ENCODE measurements around the gene KIF25.

The KIF25 gene, protein sequence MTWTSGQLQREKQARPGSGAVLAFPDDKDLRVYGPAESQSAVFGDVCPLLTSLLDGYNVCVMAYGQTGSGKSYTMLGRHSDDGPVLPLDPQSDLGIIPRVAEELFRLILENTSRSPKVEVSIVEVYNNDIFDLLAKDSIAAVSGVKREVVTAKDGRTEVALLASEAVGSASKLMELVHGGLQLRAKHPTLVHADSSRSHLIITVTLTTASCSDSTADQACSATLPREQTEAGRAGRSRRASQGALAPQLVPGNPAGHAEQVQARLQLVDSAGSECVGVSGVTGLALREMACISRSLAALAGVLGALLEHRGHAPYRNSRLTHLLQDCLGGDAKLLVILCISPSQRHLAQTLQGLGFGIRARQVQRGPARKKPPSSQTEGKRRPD

GRCh38 chr6:167997642-167998041 is at the start of gene KIF25:
KIF25 (plus strand) TSS chr6:167997671; CDS start chr6:168029586, 31,915 bp downstream.
- no peak for DNase-seq (ENCODE audit: low spot score)

DNA sequence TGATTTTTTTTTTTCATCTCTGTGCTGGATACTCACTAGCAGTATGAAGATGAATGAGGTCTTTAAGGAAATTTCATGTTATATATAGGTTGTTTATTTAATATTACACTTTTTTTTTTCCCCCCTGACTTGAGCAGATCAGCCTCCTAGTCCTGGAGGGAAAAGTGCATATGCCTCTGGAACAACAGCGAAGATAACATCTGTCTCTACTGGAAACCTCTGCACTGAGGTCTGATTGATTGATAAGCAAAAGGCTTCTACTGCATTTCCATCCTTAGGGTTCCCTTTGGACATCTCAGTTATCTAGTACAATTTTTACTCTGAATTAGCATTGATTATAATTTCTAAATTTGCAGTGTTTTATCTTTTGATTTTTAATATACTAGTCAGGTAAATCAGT is 49.8 kb upstream of the KIF25 start:
- DNase-seq (ENCODE audit: low spot score), result no peak

DNA sequence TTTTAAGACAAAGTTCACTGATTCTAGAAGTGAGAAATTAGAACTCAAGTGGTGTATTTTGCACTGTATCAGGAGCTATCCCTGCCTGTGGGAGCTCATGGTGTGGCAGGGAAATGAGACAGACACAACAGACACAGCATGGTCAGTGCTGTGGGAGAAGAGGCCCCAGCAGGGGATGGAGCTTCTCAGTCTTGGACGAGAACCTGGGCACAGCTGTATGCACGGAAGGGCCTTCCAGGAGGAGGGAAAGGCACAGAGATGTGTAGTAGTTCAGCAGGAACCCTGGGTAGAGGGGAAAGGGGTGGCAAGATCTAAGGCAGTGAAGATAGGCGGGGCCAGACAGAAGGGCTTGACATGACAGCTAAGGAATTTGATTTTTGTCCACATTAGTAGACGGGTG is 48.8 kb upstream of the KIF25 start:
- DNase-seq (ENCODE audit: low spot score), result no peak

DNA sequence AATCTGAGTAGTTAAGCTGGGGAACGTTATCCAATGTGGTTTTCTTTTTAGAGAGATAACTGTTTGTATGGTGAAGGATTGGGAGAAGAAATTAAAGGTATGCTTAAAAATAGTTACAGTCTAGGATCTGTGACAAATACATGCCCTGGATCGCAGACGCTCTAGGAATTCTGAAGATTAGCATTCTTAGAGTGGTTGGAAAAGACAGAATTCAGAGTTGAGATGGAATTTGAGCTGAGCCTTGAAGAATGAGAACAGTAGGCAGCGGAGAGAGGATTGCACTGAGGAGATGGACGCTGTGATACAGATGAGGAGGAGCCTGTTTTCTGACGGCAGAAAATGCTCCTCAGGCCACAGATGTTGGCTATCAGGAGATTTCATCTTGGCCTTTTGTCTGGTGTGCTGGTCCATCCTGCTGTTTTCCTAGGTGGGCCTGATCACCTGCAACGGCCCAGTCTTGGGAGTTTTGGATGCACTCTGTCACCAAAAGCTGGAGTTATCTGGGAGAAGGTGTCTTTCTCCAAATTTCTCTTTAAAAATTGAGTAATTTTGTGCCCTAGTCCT is 48.3 kb upstream of the KIF25 start:
- no peak for DNase-seq (ENCODE audit: low spot score)

- no peak for DNase-seq (ENCODE audit: low spot score)
These were observed 45.5 kb upstream of the KIF25 start for GRCh38 chr6:167951781-167952511.

GRCh38 chr6:167952512-167952859 is 45.0 kb upstream of the KIF25 start:
- DNase-seq (ENCODE audit: low spot score), result no peak

- DNase-seq (ENCODE audit: low spot score), result no peak
These were observed 43.9 kb upstream of the KIF25 start for GRCh38 chr6:167953551-167953950.

- DNase-seq (ENCODE audit: low spot score), result no peak
These were observed 43.3 kb upstream of the KIF25 start for GRCh38 chr6:167954151-167954550.

DNA sequence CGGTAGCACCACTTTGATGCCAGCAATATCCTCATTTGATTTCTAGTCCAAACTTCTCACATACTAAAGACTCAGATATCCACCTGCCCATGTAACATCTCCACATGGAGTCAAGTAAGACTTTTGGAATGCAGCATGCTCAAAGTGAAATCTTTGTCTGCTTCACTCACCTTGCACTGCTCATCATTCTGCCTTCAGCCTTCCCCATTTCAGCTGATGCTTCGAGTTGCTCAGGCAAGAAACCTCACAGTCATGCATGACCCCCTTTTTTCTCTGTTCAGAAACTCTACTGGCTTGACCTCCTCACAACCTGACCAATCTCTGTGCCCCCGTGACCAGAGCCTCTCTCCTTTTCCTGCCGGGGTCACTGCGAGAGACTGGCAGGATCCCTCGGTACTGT is 41.0 kb upstream of the KIF25 start:
- DNase-seq (ENCODE audit: low spot score), result no peak

DNA sequence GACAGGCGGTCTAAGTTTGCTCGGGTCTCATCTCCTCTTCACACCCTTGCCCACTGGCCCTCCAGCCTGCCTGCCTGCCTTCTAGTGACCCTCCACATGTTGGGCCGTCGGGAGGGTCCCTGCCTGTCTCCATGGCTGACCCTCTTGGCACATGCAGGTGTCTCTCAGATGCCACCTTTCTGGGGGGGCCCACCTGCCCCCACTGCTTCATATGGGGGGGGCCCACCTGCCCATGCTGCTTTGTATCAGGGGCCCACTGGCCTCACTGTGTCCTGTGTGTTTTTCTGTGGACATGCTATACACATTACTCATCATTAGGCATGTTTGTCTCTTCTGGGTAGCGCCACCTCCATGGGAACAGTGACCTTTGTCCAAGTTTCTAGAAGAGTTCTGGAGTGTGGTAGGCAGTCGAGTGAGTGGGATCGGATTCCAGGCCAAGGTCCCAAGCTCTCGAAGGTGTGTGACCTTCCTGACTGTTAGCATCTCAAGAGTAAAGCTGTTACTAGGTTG is 40.4 kb upstream of the KIF25 start:
- no peak for DNase-seq (ENCODE audit: low spot score)

DNA sequence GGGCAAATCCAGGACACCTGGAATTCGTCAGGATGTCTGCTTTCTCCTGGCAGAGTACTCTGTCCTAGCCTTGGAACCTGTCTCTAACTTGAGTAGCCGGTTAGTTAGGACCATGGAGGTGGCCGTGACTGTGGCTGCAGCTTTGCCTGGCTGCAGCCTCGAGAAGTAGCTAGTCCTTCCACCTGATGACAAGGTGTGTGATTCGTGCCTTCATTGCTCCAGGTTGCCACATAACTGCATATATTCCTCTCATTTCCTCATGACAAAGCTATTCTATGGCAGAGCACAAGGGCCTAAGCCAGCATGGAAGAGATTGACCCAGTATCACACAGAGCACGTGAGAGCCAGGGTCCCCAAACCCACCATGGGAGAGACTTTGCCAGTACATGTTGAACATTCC is 39.8 kb upstream of the KIF25 start:
- DNase-seq (ENCODE audit: low spot score), result no peak

DNA sequence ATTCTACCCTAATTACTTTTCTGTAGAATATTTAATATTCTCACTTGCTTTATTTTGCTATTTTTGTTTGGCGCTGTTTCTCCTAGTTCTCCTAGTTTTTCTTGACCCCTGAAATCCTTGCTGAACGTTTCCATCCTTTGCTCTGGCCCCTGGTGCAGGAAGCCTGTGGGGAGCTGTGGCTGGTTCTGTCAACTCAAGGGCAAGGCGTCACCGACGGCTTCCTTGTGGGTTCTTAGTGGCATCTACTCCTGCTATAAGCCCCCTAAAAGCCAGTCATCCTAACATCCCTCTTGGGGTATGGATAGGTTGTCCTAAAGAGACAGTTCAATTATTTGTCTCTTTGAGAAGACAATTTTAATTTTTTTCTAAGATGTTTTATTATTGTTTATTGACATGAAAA is 36.9 kb upstream of the KIF25 start:
- DNase-seq (ENCODE audit: low spot score), result no peak

DNA sequence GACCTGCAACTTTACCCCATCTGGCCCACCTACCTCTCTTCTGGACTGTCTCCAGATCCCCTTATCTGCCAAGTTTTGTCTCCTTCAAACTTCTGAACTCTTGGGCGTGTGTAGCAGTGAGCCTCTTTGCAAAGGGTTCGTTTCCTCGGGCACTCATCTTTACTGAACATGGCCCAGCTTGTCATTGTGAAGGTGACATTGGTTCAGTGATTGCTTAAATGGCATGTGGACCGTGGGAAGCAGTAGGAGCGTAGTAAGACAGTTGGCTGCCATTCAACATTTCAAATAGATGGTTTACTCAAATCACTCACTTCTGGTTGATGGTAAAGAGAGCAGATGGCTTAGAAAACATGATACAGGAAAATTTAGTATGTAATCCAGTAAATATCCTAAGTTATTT is 34.8 kb upstream of the KIF25 start:
- DNase-seq (ENCODE audit: low spot score), result no peak

GRCh38 chr6:167963589-167964057 is 33.8 kb upstream of the KIF25 start:
- no peak for DNase-seq (ENCODE audit: low spot score)

- no peak for DNase-seq (ENCODE audit: low spot score)
These were observed 31.6 kb upstream of the KIF25 start for GRCh38 chr6:167965592-167966539.

GRCh38 chr6:167966540-167966905 is 30.9 kb upstream of the KIF25 start:
- DNase-seq (ENCODE audit: low spot score), result no peak

DNA sequence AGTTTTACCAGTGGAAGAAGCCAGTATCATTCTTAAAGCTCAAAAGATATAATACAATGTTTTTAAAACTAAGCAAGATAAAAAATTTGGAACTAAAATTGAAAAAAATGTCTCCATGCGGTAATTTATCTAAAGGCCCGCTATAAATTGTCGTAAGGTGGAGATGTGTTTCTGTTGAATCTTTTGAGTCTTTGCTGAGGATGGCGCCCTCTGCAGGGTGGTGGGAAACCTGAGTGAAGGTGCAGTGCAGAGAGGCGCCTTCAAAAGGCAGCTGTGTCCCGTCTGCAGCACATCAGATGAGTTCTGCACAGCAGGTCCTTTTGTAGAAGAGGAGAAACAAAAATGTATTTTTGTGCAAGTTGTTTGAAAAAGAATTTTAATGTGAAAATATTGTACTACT is 29.4 kb upstream of the KIF25 start:
- no peak for DNase-seq (ENCODE audit: low spot score)

DNA sequence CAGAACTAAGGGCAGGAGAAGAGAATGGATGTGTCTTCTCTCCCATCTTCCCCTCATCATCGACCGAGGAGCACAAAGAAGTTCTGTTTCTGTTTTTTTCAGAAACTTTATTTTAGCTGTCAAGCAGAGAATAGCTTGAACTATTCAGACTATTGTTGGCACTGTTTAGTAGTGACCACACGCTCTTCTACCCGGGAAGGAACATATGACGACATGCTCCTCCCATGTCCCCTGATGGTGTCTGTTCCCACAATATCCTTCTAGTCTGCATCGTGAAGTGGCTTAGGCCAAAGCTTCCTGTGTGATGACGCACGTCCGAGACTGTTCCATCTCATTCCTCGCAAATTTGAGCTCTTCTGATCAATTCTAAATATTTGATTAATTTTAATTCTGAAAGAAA is 27.2 kb upstream of the KIF25 start:
- no peak for DNase-seq (ENCODE audit: low spot score)

- no peak for DNase-seq (ENCODE audit: low spot score)
These were observed 25.3 kb upstream of the KIF25 start for GRCh38 chr6:167972193-167972592.

GRCh38 chr6:167973148-167973885 is 24.2 kb upstream of the KIF25 start:
- no peak for DNase-seq (ENCODE audit: low spot score)

DNA sequence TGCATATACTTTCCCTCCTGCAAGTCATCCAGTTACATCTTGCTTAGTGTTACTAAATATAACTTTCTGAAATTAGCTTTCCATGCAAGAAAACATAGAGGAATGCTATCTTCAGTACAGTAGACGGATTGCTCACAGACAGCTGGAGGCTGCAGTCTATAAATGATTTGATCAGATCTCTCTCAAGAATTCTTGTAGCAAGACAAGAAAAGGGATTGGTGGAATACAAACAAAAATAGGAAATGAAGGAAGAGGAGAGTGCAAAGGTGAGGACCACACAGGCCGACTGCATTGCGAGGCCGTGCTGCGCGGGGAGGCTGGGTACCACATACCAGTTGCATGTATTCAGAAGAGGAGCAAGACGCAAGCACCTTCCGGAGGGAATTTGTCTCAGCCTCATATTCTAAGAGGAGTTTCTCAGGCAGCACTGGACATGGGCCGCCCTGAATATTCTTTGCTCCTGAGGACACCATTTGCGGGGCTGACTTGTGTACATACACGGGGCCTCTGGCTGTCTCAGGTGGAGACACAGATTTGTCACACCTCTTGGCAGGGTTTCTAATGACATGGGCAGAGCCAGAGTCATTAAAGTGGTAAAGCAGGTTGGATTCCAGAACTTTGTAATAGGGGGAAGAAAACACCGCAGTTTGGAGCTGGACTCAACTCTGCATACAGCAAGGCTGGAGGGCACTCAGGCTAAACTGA is 22.7 kb upstream of the KIF25 start:
- no peak for DNase-seq (ENCODE audit: low spot score)
